HG03565 (cell line): Measurements from ENCODE around the gene PLA2G4B.

Source experiments
- ATAC-seq: cut with Tn5 transposase; IDR thresholded peaks from one replicate; pipeline ENCODE4 v1.9.1; 2021; ENCODE audit warnings: mild to moderate bottlenecking, moderate library complexity; ENCODE audit not compliant: unreplicated experiment

Gene PLA2G4B

GRCh38 chr15:41869770-41870688 is 31.4 kb downstream of the PLA2G4B start:
- no peak for ATAC-seq

GRCh38 chr15:41870689-41871081 is 32.0 kb downstream of the PLA2G4B start:
- ATAC-seq, result no peak

- no peak for ATAC-seq
These were observed 32.7 kb downstream of the PLA2G4B start for GRCh38 chr15:41871175-41871905.

GRCh38 chr15:41872166-41872747 is 33.6 kb downstream of the PLA2G4B start:
- no peak for ATAC-seq

GRCh38 chr15:41873711-41874110 is 35.1 kb downstream of the PLA2G4B start:
- no peak for ATAC-seq

- ATAC-seq, result no peak
These were observed 36.1 kb downstream of the PLA2G4B start for GRCh38 chr15:41874736-41875135.

- ATAC-seq, result no peak
These were observed 37.4 kb downstream of the PLA2G4B start for GRCh38 chr15:41876007-41876406.

- ATAC-seq, result no peak
These were observed 38.0 kb downstream of the PLA2G4B start for GRCh38 chr15:41876689-41877088.

- ATAC-seq, result no peak
These were observed 39.1 kb downstream of the PLA2G4B start for GRCh38 chr15:41877631-41878354.

- no peak for ATAC-seq
These were observed 39.7 kb downstream of the PLA2G4B start for GRCh38 chr15:41878355-41878699.

- ATAC-seq, result no peak
These were observed 40.7 kb downstream of the PLA2G4B start for GRCh38 chr15:41879321-41879845.

GRCh38 chr15:41880156-41880877 is 41.7 kb downstream of the PLA2G4B start:
- ATAC-seq, result no peak

GRCh38 chr15:41881086-41881485 is 42.4 kb downstream of the PLA2G4B start:
- no peak for ATAC-seq

- ATAC-seq, result no peak
These were observed 42.9 kb downstream of the PLA2G4B start for GRCh38 chr15:41881550-41881919.

GRCh38 chr15:41881920-41882688 is 43.5 kb downstream of the PLA2G4B start:
- no peak for ATAC-seq

GRCh38 chr15:41882689-41883483 is 44.2 kb downstream of the PLA2G4B start:
- ATAC-seq, result no peak

- ATAC-seq, result no peak
These were observed 44.8 kb downstream of the PLA2G4B start for GRCh38 chr15:41883484-41883825.

- no peak for ATAC-seq
These were observed 45.8 kb downstream of the PLA2G4B start for GRCh38 chr15:41884458-41884857.

- no peak for ATAC-seq
These were observed 46.7 kb downstream of the PLA2G4B start for GRCh38 chr15:41885321-41885720.
